ENCODE measurements around the gene CNOT2. TPM values are rescaled to one million over a fixed set of nuclear protein-coding genes. Genes with fewer than 3 reads are reported as not detected.
A peak's percentile ranks its signal among the peaks of the same experiment; 100 is the strongest.

The CNOT2 gene
- total RNA-seq, 6 experiments from 2014 or later: 45.0 to 54.2 (median 49.5) TPM

DNA sequence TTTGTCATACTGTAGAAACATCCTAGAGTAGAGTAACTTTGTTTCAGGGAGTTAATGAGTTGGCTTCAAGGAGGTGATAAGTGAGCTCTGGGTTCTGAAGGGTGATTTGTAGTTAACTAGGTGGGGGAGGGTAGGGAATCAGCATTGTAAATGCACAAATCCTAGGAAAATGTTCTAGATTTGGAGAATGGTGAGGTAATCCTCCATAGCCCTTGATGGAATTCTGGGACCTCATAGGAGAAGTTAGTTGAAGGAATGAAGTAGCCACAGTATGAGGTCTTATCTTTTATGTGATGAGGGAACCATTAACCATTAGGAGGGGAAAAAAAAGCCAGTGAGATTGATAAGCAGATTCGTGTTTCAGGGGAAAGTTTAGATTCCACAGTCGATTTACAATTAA is 8.0 kb downstream of the CNOT2 start:
- Mint-ChIP-seq H3K4me3 (no peak overlapping the region), H3K27ac (peak overlapping the region; percentile 37; the same call in 1 of the 2 replicates), H3K27me3 (ENCODE audit: insufficient read depth) (no peaks in the 10 kb centered on the region; the same call in 1 of the 2 replicates), H3K4me1 (ENCODE audit: low read depth) (peaks cover 96% of the 10 kb centered on the region), H3K36me3 (ENCODE audit: low read depth) (peaks cover 10% of the 10 kb centered on the region), H3K9me3 (no peaks in the 10 kb centered on the region)
- TF ChIP-seq, protein P1, sequence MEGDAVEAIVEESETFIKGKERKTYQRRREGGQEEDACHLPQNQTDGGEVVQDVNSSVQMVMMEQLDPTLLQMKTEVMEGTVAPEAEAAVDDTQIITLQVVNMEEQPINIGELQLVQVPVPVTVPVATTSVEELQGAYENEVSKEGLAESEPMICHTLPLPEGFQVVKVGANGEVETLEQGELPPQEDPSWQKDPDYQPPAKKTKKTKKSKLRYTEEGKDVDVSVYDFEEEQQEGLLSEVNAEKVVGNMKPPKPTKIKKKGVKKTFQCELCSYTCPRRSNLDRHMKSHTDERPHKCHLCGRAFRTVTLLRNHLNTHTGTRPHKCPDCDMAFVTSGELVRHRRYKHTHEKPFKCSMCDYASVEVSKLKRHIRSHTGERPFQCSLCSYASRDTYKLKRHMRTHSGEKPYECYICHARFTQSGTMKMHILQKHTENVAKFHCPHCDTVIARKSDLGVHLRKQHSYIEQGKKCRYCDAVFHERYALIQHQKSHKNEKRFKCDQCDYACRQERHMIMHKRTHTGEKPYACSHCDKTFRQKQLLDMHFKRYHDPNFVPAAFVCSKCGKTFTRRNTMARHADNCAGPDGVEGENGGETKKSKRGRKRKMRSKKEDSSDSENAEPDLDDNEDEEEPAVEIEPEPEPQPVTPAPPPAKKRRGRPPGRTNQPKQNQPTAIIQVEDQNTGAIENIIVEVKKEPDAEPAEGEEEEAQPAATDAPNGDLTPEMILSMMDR (IDR thresholded peaks at IDR 0.05): no peak
- DNase-seq: no peak

DNA sequence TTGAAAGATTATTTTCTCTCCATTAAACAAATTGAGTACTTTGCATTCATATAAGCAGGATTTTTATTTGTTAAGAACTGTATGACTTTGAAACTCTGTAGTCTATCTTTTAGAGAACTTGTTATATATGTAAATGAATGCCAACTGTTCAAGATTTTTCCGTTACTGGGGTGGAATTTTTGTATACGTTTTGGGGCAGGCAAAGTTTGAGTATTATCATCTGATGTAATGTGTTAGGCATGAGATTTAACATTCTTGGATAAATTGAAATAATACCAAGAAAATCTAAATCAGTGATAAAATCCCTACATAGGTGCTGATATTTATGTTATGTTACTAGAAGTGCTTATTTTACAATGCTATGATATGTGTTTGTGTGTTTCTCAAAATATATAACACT is 8.4 kb downstream of the CNOT2 start:
- Mint-ChIP-seq H3K4me1 (ENCODE audit: low read depth) (peaks cover 96% of the 10 kb centered on the region), H3K9me3 (no peaks in the 10 kb centered on the region), H3K36me3 (ENCODE audit: low read depth) (peaks cover 10% of the 10 kb centered on the region), H3K4me3 (no peak overlapping the region), H3K27me3 (ENCODE audit: insufficient read depth) (no peaks in the 10 kb centered on the region; the same call in 1 of the 2 replicates), H3K27ac (no peak overlapping the region; the same call in 1 of the 2 replicates)
- TF ChIP-seq, protein P1 (IDR thresholded peaks at IDR 0.05): no peak
- DNase-seq: no peak

DNA sequence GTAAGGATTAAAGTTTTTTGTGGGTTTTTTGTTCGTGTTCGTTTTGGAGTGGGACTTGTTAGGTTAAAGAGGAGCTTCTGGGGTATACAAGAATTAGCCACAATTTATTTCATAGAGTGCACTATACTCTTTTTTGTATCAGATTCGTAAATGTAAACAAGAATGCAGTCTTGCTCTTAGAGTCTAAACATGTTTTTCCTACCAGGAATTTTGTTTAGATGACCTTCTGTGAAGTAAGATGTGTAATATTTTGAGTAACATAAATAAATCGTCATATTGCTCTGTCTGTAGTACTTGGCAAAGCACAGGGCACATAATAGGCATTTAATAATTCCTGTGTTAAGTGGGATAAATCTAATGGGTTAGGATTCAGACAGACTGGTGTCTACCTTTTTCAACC is 9.6 kb downstream of the CNOT2 start:
- Mint-ChIP-seq H3K4me3 (no peak overlapping the region), H3K4me1 (ENCODE audit: low read depth) (peaks cover 86% of the 10 kb centered on the region), H3K36me3 (ENCODE audit: low read depth) (peaks cover 4% of the 10 kb centered on the region; the same call in 1 of the 2 replicates), H3K9me3 (no peaks in the 10 kb centered on the region), H3K27me3 (ENCODE audit: insufficient read depth) (no peaks in the 10 kb centered on the region; the same call in 1 of the 2 replicates), H3K27ac (no peak overlapping the region)
- TF ChIP-seq, protein P1 (IDR thresholded peaks at IDR 0.05): no peak
- DNase-seq: no peak

DNA sequence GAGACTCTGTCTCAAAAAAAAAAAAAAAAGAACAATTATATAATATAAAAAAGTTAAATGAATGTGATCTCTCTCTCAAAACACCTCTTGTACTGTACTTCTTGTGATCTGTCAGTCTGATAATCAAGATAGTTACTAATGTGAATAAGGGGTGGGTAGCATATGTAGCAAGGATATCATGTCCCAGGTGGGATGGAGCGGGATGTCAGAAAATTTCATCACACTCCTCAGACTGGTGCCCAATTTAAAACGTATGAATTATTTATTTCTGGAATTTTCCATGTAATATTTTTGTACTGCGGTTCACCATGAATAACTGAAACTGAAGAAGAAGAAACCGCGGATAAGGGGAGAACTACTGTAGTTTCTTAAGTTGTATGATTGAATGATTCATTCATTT is 11.0 kb downstream of the CNOT2 start:
- Mint-ChIP-seq H3K36me3 (ENCODE audit: low read depth) (no peaks in the 10 kb centered on the region), H3K27me3 (ENCODE audit: insufficient read depth) (no peaks in the 10 kb centered on the region; the same call in 1 of the 2 replicates), H3K27ac (0 out of 2 replicates have a peak overlapping the region, but pooled peaks have one; percentile 36), H3K4me1 (ENCODE audit: low read depth) (peaks cover 82% of the 10 kb centered on the region), H3K9me3 (no peaks in the 10 kb centered on the region), H3K4me3 (no peak overlapping the region)
- no peak for DNase-seq
- TF ChIP-seq, protein P1 (IDR thresholded peaks at IDR 0.05): no peak

DNA sequence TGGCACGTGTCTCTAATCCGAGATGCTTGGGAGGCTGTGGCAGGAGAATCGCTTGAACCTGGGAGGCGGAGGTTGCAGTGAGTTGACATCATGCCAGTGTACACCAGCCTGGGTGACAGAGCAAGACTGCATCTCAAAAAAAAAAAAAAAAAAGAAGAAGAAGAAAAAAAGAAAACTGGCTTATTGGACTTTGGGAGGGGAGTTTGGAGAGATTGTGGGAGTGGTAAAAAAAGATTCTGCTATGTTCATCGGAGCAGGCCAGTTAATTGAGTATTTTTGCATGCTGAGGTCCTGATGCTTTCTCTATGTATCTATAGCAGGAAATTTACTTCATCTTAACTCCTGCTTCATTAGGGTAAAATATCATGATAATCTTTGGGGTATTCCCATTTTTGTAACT is 11.6 kb downstream of the CNOT2 start:
- H3K4me3 Mint-ChIP-seq: peak overlapping the region; percentile 74

More for the DNA sequence above, 11.6 kb downstream of the CNOT2 start:
- no peaks in the 10 kb centered on the region; the same call in 1 of the 2 replicates for H3K27me3 Mint-ChIP-seq (ENCODE audit: insufficient read depth)
- no peaks in the 10 kb centered on the region for H3K36me3 Mint-ChIP-seq (ENCODE audit: low read depth)
- peaks cover 82% of the 10 kb centered on the region for H3K4me1 Mint-ChIP-seq (ENCODE audit: low read depth)
- H3K27ac Mint-ChIP-seq: peak overlapping the region; percentile 67
- no peaks in the 10 kb centered on the region for H3K9me3 Mint-ChIP-seq
- TF ChIP-seq, protein P1 (IDR thresholded peaks at IDR 0.05): no peak
- DNase-seq: no peak

All from HFFc6 (cell line).